GM21360 (cell line): ENCODE measurements around the gene TRIM10.
"Not testable (repeated sequence)": the region's sequence is repeated elsewhere in the genome, so short reads cannot be mapped to it uniquely, and the experiment has no call there.

Experiments
- ATAC-seq: cut with Tn5 transposase; IDR thresholded peaks from one replicate; pipeline ENCODE4 v1.9.1; 2021; ENCODE audit warnings: mild to moderate bottlenecking, moderate library complexity; ENCODE audit not compliant: unreplicated experiment

Gene TRIM10

GRCh38 chr6:30154709-30155519 lies 6.1 kb downstream of the TRIM10 start:
- no peak for ATAC-seq

GRCh38 chr6:30154061-30154460 lies 7.0 kb downstream of the TRIM10 start:
- ATAC-seq = no peak

- ATAC-seq = no peak
Measured at GRCh38 chr6:30152910-30153610, 8.0 kb downstream of the TRIM10 start.

GRCh38 chr6:30152016-30152673 lies 8.9 kb downstream of the TRIM10 start:
- no peak for ATAC-seq

DNA sequence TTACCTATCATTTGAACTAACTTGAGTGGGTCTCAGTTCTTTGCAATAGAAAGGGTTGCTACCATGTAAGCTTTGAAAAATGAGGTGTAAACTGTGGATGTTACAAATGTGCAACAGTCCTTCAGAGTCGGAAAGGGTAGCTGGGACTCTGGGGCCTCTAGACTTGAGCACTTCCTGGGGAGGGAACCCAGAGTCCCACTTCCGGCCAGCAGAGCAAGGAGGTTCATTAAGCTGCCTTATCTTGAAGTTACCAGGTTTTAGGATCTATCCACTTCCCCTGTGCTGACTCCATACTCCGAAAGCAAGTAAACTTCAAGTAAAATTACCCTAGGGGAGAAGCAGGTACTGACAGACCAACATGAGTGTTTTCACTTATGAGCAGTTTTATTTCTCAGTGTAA lies 9.4 kb downstream of the TRIM10 start:
- ATAC-seq = no peak

DNA sequence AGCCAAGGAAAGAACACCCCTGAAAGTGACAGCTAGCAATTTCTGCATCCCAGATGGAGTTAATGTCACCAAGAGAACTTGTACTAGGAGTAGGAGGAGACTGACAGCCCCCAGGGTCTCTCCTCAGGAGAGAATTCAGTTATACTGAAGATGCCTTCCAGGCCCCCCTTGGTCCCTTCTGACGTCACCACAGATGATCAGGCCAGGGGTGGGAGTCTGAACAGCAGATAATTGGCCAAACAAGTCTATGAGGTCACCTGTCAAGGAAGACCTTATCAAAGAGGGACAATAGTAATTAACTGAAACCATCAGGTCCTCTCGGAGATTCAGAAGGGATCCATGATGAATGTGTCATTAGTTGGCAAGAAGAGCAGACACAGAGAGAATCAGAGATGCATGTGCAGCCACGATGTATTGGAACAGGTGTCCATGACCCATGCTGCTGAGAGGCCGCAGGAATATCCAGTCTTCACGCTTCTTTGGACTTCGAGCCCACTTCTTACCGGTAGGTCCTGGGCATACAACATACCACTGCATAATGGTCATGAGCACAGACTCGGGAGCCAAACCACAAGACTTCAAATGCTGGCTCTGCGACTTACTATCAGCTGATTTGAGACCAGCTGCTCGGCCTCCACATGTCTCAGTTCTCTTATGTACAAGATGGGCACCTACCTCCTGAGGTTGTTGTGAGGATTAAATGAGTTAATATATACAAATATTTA lies 10.2 kb downstream of the TRIM10 start:
- ATAC-seq = no peak

DNA sequence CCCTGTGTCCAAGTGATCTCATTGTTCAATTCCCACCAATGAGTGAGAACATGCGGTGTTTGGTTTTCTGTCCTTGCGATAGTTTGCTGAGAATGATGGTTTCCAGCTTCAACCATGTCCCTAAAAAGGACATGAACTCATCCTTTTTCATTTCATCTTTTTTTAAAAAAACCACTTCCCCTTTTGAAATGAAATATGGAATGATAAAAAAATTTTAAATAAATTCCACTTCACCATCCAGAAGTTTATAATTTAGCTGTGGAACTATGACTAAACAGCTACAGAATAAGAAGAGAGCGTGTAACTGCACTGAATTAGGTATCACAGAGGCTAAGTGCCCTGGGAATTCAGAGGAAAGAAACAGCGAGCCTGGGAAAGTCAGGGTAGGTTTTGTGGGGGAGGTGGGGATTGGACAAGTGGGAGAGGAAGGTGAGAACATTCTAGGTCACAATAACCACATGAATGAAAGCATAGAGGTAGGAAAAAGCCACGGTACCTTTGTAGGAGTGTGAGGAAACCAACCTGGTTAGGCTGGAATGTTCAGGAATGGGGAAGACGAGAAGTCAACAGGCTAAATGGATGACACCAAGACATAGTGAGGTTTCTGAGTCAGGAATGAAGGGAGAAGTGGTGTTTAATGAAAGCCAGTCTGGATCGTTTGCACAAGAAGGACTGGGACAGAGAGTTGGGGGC lies 11.0 kb downstream of the TRIM10 start:
- ATAC-seq = no peak

DNA sequence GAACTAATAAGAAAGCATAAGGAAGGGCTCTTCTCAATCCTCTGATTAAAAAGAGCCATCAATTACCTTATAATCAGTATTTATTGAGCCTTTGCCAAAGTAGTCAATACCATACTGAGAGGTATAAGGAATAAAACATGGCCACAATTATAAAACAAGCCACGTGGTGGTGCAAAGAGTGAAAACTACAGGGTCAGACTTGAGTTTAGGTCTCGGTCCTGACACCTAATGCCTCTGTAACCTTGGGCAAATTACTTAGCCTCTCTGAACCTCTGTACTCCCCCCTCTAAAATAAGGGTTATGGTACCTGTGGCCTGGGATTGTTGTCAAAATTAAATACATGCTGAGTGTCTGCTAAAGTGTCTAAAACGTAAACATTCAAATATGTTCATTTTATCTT lies 11.8 kb downstream of the TRIM10 start:
- ATAC-seq = no peak

DNA sequence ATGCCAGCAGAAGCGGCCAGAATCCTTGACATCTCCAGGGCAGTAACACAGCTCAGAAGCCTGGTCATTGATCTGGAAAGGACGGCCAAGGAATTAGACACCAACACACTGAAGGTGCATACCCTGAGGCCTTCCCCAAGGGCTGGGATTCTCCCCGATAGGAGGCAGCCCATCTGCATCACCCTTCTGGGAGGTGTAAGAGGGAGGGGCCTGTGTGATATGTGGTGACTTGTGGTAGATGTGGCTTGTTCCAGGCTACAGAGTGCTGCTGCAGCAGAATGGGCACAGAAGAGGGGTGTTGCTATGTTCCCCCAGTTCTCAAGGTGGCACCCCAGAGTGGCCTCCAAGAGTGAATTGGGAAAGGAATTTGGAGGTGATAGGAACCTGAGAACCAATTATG lies 13.9 kb downstream of the TRIM10 start:
- ATAC-seq = no peak

DNA sequence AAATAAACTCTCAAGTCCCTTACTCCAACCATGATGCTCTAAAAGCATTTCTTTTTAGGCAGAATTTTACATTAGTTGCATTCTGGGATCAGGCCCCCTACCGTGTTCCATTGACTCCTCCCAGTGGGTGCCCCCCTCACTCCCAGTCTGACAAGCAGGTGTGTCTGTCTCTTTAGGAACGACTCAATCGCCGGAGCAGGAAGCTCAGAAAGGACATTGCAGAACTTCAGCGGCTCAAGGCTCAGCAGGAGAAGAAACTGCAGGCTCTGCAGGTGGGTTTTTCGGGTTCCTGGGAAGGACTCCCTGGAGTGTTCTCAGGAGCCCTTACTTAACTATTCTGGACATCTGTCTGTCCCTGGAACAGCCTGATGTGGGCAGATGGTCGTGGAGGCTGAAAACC lies 15.2 kb downstream of the TRIM10 start:
- no peak for ATAC-seq

DNA sequence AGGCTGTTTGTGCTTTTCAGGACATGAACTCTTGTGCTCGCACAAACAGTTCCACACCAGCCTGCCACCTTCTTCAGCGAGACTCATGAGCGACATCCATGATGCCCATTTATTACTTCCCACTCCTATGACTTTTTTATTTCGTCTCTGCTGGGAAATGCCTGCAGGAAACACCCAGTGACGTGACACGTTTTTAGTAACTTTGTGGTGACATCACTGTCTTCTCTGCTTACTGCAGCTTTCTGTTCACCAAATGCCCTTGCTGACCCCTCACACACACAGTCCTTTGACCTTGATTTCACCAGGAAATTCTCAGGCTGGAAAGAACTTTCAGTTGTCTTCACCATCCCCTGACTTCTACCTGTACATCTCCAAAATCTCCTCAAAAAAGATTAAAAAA lies 16.2 kb downstream of the TRIM10 start:
- no peak for ATAC-seq

DNA sequence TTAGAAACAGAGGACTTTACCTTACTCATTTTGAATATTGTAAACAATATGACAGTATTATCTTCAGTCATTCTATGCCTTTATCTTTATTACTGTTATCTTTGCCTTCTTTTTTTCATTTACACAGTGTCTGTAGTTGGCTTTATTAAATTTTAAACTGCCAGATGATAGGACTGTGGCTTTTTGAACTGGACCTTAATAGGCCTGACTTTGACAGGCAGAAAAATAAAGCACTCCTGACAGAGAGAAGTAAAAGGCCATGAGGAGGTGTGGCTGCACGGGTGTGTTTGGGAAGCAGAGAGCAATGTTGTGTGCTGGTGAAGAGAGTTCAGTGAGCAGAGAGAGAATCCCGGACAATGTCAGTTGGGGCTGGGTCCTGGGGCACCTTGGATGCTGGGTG lies 17.2 kb downstream of the TRIM10 start:
- ATAC-seq = no peak

GRCh38 chr6:30142665-30143064 lies 18.3 kb downstream of the TRIM10 start:
- ATAC-seq = no peak

DNA sequence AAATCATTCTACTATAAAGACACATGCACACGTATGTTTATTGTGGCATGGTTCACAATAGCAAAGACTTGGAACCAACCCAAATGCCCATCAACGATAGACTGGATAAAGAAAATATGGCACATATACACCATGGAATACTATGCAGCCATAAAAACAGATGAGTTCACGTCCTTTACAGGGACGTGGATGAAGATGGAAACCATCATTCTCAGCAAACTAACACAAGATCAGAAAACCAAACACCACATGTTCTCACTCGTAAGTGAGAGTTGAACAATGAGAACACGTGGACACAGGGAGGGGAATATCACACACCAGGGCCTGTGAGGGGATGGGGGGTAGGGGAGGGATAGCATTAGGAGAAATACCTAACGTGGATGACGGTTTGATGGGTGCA lies 20.8 kb downstream of the TRIM10 start:
- not testable (repeated sequence) for ATAC-seq

- no peak for ATAC-seq
Measured at GRCh38 chr6:30136570-30137286, 24.3 kb downstream of the TRIM10 start.

DNA sequence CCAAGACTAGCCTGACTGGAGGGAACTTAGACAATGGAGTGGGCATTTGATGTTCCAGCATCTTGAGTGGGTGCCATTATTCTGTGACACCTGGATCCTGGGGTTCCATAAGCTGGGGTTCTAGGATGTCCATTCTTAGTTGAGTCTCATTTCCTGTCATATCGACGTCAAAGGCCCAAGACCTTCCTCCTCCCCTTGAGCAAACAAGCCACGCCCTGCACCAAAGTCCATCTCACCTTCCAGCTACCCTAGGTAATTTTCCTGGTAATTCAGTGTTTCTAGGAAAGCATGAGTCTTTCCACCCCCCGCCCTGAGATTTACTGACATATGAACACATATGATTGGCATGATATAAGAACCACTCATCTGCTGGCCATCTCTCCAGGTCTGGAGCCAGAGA lies 25.3 kb downstream of the TRIM10 start, which contains the start of gene TRIM40:
Gene TRIM40 (plus strand): TSS at position 384 of the 400 bp plus-strand sequence. CDS start 897 bp downstream, outside the sequence.
- ATAC-seq = no peak

DNA sequence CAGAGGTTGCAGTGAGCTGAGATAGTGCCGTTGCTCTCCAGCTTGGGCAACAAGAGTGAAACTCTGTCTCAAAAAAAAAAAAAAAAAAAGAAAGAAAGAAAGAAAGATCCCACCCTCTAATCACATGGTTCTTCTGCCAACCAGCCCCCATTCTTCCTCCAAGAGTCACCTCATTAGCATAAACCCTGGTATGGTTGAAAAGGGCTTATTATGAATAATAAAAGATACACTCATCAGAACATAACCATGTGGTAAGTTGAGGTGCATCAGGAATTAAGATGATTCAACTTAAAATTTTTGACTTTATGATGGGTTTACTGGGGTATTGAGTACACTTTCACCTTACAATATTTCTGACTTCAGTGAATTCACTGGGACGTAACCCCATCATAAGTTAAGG lies 25.9 kb downstream of the TRIM10 start:
- ATAC-seq = no peak

DNA sequence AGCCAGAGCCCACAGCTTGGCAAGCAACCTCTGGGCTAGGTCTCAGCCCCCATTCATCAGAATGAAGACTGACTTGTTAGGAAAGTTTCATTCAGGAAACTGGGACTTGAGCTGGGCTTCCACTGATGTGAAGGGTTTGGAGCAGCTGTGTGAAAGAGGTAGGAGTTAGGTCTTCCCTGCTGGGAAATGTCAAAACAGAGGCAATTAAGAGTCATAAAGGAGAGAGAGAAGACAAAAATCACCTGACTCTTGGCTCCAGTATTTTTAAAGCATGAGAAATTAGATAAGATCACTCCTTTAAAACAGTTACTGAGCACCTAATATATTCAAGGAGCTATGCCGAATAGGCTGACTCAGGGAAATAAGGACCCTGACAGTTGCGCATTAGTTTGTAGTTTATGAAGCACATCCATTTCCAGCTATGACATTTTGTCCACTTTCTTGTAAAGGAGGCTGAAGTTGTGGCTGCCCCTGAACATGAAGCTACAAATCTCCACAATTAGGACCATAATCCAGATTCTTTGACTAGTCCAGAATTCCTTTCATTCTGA lies 29.0 kb downstream of the TRIM10 start:
- ATAC-seq = no peak
